Jurkat, Clone E6-1 (cell line): ENCODE measurements around the gene MET.
"Not testable (repeated sequence)": the region's sequence is repeated elsewhere in the genome, so short reads cannot be mapped to it uniquely, and the experiment has no call there.

Experiments
- DNase-seq: peaks from one replicate; pipeline ENCODE4 v3.0.0-alpha.2; 2011; ENCODE audit warnings: low read depth, low spot score
- H3K4me3 ChIP-seq: 2 replicates; pipeline ENCODE4 v1.5.1; 2011; ENCODE audit warnings: mild to moderate bottlenecking, low read length, control low read depth, moderate library complexity

Gene MET

DNA sequence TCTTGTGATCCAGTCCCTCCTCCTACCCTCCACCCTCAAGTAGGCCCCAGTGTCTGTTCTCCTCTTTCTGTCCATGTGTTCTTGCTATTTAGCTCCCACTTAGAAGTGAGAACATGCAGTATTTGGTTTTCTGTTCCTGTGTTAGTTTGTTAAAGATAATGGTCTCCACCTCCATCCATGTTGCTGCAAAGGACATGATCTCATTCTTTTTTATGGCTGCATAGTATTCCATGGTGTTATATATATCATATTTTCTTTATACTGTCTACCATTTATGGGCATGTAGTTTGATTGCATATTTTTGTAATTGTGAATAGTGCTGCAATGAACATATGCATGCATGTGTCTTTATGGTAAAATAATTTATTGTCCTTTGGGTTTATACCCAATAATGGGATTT is 12.7 kb upstream of the MET start:
- DNase-seq, H3K4me3 ChIP-seq: not testable (repeated sequence)

DNA sequence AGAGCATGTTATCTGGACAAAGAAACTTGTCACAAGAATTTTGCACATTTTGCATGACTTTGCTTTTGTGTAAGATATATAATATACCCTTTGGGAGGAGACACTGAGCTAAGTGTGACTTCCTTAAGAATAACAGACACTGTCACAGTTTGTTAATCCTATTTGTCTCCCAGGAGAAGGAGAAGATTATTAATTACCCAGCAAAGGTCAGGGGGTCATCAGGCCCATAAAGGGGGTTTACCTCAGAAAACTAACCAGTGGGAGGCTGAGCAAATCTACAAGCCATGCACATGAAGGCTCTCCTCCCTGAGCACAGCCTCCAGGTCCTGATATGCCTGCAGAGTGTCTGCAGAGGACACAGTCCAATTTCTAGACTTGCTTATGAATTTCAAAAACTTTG is 10.1 kb upstream of the MET start:
- H3K4me3 ChIP-seq, result no peak overlapping the region
- no peak for DNase-seq

DNA sequence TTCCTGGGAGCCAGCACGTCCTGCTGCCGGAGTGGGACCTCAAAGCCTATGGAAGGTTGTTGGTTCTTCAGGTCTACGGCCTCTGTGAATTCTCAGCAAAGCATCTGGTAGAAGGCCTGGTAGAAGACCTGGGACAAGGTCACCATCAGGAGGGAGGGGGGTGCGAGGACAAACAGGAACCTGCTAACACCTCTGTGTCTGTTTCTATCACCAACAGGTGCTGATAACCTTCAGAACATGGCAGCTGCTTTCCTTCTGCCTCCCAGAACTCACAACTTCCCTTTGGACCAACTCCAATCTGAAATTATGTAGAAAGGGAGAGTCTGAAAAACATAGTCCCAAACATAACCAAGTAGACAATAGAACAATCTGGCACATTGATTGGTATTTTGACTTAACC is 8.3 kb upstream of the MET start:
- DNase-seq, result no peak
- no peak overlapping the region for H3K4me3 ChIP-seq

DNA sequence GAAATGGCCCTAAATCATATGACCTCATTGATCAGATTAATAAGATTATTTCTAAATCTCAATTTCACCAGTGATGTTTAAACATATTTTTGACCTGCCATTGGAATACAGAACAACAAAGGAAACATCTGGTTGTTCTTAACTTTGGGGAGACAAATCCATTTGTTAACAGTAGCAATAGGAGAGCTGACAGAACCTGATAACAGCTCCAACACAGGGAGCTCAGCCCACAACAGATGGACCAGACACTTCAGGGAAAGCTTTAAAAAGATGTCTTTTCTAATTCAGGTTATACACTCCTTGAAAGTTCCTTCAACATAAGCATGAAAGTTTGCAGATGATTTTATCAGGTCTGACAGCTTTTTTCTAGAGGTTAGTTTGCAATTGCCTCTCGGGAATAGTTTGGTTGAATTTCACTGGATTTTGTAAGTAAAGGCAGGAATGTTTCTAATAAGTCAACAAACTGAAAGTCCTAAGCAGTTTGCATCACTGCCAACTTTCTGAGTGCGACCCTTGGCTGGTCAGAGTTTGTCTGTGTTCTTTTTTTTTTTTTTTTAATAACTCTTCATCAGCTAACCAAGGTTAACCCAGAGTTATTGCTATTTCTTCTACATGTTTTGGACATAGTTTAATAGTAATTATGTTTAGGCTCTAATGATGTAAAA is 6.5 kb upstream of the MET start:
- H3K4me3 ChIP-seq, result no peak overlapping the region

DNA sequence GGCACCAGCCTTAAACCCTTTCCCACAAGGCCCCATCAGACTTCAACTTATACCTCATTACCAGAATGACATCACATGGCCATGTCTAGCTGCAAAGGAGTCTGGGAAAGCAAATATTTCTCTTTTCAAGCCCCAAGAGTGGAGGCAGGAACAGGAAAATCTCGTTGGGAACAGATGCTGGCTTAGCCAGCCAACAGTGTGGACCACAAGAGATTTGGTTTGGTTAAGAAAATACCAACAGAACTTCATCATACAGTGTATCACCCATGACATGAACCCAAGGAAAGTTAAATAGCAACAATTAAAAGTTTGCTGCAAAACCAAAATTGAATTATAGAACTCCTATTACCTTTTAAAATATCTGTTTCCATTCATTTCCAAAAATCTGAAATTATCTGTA is 2.2 kb upstream of the MET start:
- H3K4me3 ChIP-seq, result no peak overlapping the region
- DNase-seq, result no peak

More for the DNA sequence above, 6.5 kb upstream of the MET start:
- no peak for DNase-seq

DNA sequence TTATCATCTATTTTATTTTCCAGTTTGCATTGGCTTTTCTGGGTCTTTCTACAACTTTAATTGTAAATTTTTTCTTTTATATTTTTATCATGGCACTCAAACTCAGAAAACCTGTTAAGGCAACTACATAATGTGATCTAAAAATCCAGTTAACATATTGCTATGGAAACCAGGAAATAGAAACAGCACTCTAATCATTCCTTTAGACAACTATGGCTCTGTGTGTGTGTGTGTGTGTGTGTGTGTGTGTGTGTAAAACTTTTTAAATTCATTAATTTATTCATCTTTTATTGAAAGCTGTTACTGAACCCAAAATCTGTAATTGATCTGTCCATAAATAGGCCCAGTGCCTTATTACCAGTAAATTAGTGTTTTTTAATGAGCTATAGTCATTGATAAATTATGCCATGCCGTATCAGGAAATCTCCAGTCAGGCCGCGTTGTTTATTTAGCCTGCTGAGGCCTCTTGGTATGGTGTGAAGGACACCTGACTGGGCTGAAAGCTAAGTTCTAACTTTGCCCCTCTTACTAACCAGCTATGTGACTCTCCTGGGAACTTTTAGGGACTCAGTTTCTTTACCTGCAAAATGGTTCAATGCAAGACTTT is 1.5 kb upstream of the MET start:
- DNase-seq, result no peak
- H3K4me3 ChIP-seq, result no peak overlapping the region

DNA sequence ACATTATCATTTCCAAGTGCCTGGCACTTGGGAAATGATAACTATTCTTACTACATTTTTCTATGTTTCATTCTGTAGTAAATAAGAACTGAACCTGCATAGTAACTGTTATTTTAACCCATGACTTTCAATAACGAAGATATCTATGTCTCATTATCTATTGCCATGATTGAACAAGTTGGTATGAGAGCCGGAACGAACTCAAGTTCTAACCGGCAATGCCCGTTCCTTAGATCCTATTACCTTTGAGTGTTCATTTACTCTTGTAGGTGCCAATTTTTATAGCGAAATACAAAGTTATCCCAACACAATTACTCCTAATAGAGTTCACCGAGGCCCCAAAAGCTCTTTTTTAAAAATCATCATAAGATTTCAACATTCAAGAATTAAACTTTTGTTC is 885 bp upstream of the MET start:
- no peak for DNase-seq
- H3K4me3 ChIP-seq, result no peak overlapping the region

DNA sequence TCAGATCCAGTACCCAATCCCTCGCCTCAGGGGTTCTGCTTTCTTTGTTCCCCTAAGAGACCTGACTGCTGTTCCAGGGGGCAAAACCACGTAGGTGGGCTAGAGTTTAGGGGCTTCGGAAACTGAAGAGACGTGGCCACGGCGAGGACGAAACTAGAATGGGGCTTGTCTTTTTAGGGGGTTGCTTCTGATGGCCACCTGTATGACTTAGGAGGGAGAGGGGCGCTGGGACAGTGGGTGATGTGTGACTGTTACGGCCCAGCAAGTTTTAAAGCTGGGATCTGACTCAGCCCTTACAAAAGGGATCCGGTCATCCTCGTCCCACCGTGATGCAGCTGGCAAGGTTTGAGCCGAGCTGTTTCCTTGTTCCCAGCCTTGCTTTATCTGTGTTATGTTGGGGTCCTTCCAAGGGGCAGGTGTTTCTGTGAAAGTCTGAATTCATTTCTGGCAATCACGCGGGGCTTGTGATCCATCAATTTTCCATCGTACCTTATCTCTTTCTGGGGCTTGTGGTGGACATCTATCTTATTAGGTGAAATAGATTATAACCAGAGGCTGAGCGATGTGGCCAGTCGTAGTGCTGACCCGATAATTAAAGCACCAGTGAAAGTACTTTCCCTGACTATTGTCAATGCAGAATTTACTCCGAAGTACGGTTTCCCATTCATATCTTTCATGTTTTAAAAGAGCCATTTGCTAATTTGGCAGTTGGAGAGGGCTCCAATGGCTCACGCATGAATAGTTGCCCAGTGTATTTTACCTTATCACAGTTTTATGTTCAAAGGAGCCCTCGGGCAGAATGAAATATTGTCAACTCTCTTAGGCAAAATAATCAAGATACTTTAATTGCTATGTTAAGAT is 830 bp downstream of the MET start:
- no peak for DNase-seq
- H3K4me3 ChIP-seq, result no peak overlapping the region

DNA sequence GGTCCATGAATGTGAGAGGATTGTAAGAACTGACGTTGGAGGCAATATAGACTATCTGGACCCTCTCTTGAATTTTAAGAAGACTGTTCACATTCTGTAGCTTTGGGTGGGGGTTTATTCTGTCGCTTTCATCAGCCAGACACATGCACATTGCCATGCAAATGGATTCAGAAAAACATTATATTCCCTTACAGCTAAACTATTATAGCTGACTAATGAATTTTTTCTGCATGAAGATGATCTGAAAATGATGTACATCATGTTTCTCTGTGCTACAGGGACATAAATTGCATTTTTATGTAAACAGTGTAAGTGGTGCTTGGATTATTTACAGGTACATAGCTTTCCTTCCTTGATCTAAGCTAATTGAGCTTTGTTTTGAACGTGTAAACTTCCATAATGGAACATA is 1.5 kb downstream of the MET start:
- no peak for DNase-seq
- H3K4me3 ChIP-seq, result no peak overlapping the region

DNA sequence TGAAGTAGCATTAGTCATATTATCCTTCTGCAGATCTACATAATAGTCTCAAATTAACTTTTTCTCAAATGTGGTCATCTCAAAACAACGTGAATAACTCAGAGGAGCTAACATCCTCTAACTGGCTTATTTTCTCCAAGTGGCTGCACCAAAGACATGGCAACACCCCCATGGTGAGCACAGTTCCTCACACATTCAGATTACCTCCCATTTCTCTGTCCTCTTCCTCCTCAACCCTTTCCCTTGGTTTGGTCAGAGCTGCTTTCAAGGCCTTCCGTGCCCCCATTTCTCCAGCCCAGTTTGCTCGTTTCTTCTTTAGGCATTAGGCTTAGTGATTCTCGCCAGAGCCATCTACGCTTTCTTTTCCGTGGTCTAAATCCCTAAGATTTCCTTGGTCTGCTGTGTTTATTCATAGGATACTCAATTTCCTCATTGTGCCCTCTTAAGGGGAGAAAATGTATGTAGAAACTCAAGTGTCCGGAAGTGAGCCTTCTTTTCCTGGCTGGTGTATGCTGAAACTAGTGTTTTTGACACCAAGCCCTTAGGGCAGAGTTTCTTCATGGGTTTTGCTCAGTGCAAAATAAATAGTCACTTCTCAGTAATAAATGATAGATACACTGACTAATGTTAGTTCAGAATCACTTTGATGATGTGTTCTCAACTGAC is 2.6 kb downstream of the MET start:
- no peak overlapping the region for H3K4me3 ChIP-seq

DNA sequence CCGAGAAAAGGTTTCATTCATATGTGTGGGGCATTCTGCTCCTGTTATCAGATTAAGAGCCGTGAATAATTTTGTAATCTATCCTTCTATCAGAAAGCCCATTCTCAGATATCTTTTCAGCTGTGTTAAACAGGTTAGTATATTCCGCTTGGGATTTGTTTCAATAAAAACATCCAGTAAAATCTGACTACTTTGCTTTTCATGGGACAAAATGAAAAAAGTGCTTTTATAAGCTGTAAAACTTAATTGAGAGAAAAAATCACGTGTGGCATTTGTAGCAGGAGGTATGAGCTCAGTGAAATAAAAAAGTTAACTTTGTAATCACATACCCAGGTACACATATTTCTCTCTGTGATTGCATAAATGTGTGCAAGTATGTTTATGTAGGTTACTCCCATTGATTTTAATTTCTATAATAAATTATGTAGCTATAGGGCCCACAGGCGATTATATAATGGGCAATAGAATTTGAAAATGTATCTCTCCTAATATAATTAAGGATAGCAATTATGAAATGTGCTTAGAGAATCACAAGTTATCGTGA is 3.9 kb downstream of the MET start:
- DNase-seq, result no peak
- H3K4me3 ChIP-seq, result no peak overlapping the region

More for the DNA sequence above, 2.6 kb downstream of the MET start:
- no peak for DNase-seq

DNA sequence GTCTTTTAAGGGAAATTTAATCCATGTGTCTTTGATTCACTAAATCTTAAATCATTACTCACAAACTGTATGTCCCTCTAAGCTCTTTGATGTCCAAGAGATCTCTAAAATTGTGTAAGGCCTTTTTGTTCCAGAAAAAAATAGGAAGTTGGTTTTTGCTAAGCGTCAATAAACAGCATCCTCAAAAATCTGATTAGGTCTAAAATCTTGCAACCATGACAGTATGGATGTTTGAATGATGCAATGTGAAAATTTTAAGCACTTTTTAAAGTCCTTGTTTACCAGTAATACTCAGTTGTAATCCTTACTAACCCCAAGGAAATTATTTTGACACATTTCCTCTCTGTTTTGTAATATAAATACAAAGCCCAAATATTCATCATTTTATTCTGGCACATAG is 6.8 kb downstream of the MET start:
- no peak overlapping the region for H3K4me3 ChIP-seq
- DNase-seq, result no peak

DNA sequence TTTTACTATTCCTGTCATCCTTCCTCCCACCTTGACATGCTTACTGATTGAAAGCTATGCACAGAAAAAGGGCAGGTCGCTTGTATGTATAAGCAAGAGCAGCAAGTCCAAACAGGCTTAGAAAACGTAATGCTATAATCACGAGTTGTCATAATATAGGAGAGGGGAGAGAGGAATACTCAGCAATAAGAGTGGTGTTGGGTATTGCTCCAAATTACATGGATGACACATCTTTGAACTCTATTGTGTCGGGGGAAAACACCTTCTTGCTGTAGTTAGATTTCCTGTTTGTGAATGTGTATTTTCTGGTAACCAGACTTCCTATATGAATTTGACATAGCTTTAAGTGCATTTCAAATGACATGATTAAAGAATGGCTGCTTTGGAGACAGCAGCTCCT is 7.5 kb downstream of the MET start:
- no peak overlapping the region for H3K4me3 ChIP-seq
- DNase-seq, result no peak

DNA sequence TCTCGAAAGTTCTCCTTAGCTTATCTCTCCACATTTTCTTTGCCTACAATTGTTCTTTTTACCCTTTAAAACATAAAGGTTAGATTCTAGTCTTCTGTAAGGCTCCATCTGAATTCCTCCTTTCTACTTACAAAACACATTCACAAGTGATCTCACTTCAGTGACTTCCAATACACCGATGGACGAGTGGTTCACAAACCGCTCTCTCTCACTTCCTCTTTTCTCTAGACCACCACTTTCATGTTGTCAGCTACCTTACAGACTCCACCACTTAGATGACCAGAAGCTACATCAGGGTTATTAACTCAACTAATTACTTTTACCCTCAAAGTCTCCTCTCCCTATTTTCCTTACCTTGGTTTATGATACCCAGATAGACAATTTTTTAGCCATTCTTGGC is 11.8 kb downstream of the MET start:
- no peak for DNase-seq
- no peak overlapping the region for H3K4me3 ChIP-seq

DNA sequence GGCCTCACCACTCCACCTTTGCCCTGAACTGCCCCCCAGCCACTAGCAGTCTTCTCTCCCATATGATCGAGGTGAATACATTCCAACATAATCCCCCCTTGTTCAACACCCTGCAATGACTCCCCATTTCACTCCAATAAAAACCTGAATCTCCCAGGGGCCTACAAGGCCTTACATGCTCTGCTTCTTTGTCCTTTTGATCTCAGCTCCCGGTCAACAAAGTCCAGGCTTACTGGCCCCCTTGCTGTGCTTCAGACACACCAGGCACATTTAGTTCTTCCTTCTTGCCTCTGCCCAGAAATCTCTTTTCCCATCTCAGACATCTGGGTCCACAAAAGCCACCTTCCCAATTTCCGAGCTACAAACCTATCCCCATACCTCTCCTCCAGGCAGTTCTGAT is 14.0 kb downstream of the MET start:
- no peak overlapping the region for H3K4me3 ChIP-seq
- no peak for DNase-seq

DNA sequence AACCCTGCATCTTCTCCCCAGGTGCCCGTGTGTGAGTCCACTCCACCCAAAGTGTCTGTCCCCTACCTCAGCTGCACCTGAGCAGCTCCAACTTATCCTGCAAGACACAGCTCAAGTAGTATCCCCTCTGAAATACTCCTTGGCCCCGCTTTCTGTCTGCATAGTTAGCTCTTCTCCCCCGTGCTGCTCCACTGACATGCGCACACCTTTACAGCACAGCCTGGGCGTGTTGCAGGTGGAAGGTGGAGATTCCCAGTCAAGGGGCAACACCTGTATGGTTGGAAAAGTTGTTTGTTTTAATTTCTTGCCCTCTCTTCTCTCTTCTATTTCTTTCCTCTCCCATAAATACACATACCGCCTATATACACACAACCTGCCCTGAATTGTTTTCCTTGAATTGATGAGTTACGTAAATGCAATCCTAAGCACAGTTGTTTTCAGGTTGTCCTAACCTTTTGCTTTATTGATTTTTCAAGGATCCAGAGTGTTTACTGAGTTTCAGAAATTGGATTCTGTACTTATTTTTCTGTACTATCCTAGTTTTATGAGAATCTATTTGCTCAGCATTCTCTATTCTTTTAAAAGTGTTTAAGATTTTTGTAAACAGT is 14.9 kb downstream of the MET start:
- H3K4me3 ChIP-seq, result no peak overlapping the region
- DNase-seq, result no peak

DNA sequence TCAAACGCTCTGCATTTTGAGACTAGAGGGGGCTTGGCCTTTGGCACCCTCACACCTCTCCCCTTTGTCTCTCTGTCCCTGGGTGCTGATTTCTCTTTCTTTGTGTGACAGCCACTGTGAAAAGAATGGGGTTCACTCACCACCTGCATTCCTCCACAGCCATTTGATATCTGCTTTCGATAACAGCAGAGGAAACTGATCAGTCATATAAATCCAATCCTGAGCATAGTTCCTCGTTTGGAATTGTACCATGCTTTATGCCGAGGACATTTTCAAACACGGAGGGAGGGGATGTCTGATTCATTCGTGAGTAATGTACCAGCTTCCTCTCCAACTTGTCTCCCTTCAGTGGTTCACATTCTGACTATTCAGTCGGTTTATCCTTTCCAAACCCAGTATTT is 15.8 kb downstream of the MET start:
- no peak for DNase-seq
- no peak overlapping the region for H3K4me3 ChIP-seq

DNA sequence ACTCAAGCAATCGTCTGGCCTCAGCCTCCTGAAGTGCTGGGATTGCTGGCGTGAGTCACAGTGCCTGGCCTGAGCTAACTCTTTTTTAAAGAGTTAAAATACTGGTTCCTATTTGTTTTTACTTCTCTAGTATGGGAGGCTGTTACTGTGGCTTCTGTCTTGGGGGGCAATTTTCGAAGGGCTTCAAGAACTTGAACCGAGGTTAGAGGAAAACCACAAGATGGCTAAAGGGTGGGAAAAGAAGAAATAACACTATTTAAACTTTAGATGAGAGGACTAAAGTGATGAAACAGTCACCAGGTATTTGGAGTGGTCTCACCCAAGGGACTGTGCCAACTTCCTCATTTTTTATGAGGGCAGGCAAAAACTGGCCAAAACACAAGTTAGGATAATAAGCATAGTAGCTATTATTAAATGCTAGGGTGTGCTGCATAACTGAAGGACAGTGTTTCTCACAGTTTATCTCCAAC is 17.8 kb downstream of the MET start:
- no peak for DNase-seq
- H3K4me3 ChIP-seq, result no peak overlapping the region

DNA sequence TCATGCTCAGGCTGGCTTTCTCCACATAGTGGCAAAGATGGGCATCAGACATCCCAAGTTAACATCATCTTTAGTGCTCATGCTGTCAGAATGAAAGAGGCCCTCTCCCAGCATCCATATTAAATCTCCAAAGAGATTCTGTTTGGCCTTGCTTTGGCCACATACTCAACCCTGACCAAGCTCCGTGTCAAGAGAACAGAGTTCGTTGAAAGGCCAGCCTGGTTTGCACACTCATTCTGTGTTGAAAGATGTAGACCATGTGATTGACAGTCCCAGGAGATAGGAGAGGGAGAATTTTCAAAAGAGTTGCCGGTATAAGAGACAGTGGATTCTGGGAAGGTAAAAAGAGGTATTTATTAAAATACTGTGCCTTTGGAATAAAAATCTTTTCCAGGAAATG is 19.7 kb downstream of the MET start:
- no peak for DNase-seq

More for the DNA sequence above, 19.7 kb downstream of the MET start:
- H3K4me3 ChIP-seq, result no peak overlapping the region
